Dermis microvascular lymphatic vessel endothelial cell (primary cell): ENCODE data around the gene BSDC1. TPM values are rescaled to one million over a fixed set of nuclear protein-coding genes. Genes with fewer than 3 reads are reported as not detected.

ENCODE experiments used
- DNase-seq, 2 donors: peaks; one replicate each; pipeline versions ENCODE4 v3.0.0 to v3.0.0-alpha.2; 2010; ENCODE audit warnings: low read depth in 2 of 2
- total RNA-seq: library from RNA; depleted of rRNA; stranded (reverse); fragments of >200 nt; gene quantifications from 2 replicates; pipeline ENCODE4 v1.2.1, GENCODE V29; 2014

The BSDC1 gene
- total RNA-seq, 1 donor from 2014 or later, result 35.0 TPM

- no peak for DNase-seq
These were observed 57.1 kb downstream of the BSDC1 start for GRCh38 chr1:32336963-32337675.

GRCh38 chr1:32336591-32336932 is 57.7 kb downstream of the BSDC1 start:
- DNase-seq, result no peak

GRCh38 chr1:32335790-32336590 is 58.3 kb downstream of the BSDC1 start, which contains the start of gene MARCKSL1:
Gene MARCKSL1 (minus strand): TSS chr1:32336233. CDS start chr1:32336033, 200 bp downstream.
- DNase-seq, result peak; percentile 28 to 76

DNA sequence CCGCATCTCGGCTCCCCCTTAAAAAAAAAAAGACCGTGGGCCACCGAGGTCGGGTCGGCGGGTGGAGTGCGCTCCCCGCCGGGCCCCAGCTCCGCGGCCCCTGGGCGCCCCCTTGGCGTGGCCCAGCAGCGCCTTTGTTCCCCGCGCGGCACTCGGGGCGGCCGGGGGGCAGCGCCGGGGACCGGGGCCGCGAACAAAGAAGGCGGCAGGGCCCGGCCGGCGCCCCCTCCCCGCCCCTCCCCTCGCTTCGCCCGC is 58.8 kb downstream of the BSDC1 start:
- DNase-seq, result no peak

- DNase-seq, result peak in 1 of 2 donors; percentile 55
These were observed 59.2 kb downstream of the BSDC1 start for GRCh38 chr1:32334864-32335534.

DNA sequence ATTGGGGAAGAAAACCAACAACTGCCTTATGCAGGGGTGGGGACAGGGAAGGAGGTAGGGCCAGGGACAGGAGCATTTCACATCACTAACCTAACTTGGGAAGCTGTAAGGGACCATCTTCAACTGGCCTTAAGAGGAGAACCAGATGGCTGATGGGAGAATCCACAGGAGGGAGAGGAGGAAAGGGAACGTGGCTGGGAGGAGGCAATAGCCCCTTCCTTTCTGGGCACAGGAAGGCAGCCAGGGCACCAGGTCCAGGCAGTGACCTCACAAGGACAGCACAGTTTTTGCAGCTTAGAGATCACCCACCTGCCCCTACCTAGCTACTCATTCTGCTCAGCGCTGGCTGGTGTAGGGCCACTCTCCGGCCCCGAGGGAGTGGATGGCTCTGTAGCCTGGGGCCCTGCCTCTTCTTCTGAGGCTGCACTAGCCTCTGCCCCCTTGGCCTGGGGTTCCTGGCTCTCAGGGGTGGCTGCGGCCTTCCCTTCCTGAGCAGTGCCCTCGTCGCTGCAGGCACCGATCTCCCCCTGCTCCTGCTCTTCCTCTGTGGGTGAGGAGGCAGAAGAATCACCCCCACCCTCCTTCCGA is 59.9 kb downstream of the BSDC1 start:
- DNase-seq, result no peak

DNA sequence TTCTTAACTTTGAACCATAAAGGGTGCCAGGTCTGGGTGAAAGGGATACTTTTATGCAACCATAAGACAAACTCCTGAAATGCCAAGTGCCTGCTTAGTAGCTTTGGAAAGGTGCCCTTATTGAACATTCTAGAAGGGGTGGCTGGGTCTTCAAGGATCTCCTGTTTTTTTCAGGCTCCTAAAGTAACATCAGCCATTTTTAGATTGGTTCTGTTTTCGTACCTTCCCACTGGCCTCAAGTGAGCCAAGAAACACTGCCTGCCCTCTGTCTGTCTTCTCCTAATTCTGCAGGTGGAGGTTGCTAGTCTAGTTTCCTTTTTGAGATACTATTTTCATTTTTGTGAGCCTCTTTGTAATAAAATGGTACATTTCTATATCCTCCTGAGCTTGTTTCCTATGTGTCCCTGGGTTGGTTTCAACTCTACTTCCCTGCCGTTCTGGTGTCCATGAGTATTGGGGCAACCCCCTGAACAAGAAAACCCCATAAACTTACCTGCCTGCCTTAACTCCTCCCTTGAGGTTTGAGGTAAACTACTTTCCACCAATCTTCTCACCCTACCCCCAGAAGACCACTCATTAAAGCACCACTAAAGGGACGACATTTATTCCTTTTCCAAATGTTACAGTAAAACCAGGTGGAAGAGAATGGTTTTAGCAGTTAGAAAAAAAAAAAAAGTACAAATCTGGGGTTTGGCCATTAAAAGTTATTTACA is 60.8 kb downstream of the BSDC1 start:
- DNase-seq, result no peak

GRCh38 chr1:32332290-32333079 is 61.8 kb downstream of the BSDC1 start:
- no peak for DNase-seq

DNA sequence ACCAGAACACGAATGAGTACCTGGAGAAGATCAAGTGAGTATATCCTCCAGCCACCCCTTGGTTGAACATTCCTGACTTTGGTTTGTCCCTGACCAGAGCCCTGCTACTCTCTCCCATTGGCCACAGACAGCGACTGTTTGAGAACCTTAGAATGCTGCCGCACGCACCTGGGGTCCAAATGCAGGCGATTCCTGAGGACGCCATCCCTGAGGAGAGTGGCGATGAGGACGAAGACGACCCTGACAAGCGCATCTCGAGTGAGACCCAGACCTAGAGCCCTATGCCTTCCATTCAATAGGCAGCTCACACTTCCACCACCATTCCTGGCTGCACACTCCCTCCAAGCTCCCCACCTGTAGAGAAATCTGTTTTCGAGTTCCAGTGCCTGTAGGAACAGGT is 62.7 kb downstream of the BSDC1 start:
- DNase-seq, result no peak

- DNase-seq, result no peak
These were observed 63.6 kb downstream of the BSDC1 start for GRCh38 chr1:32330558-32331151.

DNA sequence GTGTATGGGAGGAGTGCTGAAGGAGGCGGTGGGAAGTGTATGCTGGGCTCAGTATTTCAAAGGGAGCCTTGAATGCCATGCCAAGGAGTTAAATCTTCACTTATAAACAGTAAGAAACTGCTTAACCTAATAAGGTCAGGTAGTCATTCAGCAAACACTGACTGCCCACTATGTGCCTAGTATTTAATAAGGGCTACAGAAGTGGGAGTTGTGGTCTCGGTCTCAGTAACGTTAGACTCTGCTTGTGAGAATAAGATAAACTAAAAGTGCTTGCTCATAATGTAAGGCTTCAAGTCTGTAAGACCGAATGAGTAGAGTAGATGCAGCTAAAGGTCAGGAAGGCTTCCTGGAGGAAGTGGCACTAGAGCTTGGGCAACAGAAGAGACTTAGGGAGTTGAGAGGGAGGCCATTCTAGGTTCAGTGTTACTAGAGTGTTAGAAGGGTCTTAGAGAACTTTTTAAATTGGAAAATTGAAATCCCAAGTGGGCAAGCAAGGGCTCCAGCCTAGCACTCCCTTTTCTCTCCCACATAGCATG is 64.2 kb downstream of the BSDC1 start:
- no peak for DNase-seq

- no peak for DNase-seq
These were observed 67.0 kb downstream of the BSDC1 start for GRCh38 chr1:32327204-32327603.

GRCh38 chr1:32321712-32322291 is 72.4 kb downstream of the BSDC1 start:
- no peak for DNase-seq

GRCh38 chr1:32318127-32318869 is 75.9 kb downstream of the BSDC1 start:
- no peak for DNase-seq

DNA sequence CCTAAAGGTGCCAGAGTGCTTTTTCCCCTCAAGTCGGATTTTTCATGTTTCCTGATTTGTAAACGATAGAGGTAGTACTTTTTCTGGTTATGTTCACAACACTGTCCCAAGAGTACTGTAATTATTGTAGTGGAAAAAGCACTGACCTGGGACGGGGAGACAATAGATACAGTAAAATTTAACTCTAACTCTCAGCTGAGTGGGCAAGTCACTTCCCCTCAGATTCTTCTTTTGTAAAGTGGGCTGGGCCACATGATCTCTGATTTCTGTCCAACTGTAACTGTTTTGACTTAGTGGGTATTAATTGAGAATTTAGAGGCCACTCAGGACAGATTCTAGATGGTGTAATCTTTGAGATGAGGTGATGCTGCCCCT is 77.4 kb downstream of the BSDC1 start:
- no peak for DNase-seq
